CD4-positive, CD25-positive, alpha-beta regulatory T cell (primary cell): ENCODE results near the gene CCDC157. TPM values are rescaled to one million over a fixed set of nuclear protein-coding genes. Genes with fewer than 3 reads are reported as not detected.

Experiments used
- ATAC-seq, 2 donors: fragments of 150-1000 bp; cut with Tn5 transposase; one replicate each; pipeline ENCODE4 v1.10.0; 2021; ENCODE audit warnings: low read depth in 2 of 2, moderate number of reproducible peaks in 2 of 2, moderate library complexity in 1 of 2
- DNase-seq, 3 donors: peaks; one replicate each; pipeline versions ENCODE4 v3.0.0 to v3.0.0-alpha.2; 2012 to 2022; ENCODE audit warnings: mixed read lengths in 1 of 3
- H3K27ac ChIP-seq: one replicate; pipeline ENCODE4 v1.7.0; 2013; ENCODE audit warnings: mild to moderate bottlenecking, low read length; ENCODE audit not compliant: insufficient read depth, poor library complexity, severe bottlenecking
- H3K27me3 ChIP-seq: one replicate; pipeline ENCODE4 v1.7.0; 2013; ENCODE audit warnings: low read length; ENCODE audit not compliant: control insufficient read depth, insufficient read depth
- H3K36me3 ChIP-seq: one replicate; pipeline ENCODE4 v1.7.0; 2013; ENCODE audit warnings: mild to moderate bottlenecking, low read length, moderate library complexity; ENCODE audit not compliant: control insufficient read depth, insufficient read depth
- H3K4me1 ChIP-seq: 2 replicates; pipeline ENCODE4 v1.7.0; 2013; ENCODE audit warnings: mild to moderate bottlenecking, low read length; ENCODE audit not compliant: insufficient read depth, control insufficient read depth, poor library complexity, severe bottlenecking
- H3K4me3 ChIP-seq: one replicate; pipeline ENCODE4 v1.7.0; 2013; ENCODE audit warnings: low read depth, mild to moderate bottlenecking, low read length, moderate library complexity
- H3K9me3 ChIP-seq, 2 experiments: 1 replicate in 1 of 2; 2 replicates in 1 of 2; pipeline ENCODE4 v1.7.0; 2013; ENCODE audit warnings: low read length in 2 of 2, mild to moderate bottlenecking in 1 of 2, moderate library complexity in 1 of 2; ENCODE audit not compliant: control insufficient read depth in 2 of 2
- H3K27ac Mint-ChIP-seq, 3 donors: one replicate each; pipeline ENCODE4 v1.8.0; 2020 to 2022; ENCODE audit warnings: mild to moderate bottlenecking in 3 of 3, mixed read lengths in 3 of 3, moderate library complexity in 2 of 3
- H3K27me3 Mint-ChIP-seq: one replicate; pipeline ENCODE4 v1.8.0; 2022; ENCODE audit warnings: mild to moderate bottlenecking, mixed read lengths
- H3K36me3 Mint-ChIP-seq: one replicate; pipeline ENCODE4 v1.8.0; 2020; ENCODE audit warnings: mixed read lengths
- H3K4me1 Mint-ChIP-seq, 4 donors: one replicate each; pipeline ENCODE4 v1.8.0; 2020 to 2022; ENCODE audit warnings: mixed read lengths in 4 of 4, mild to moderate bottlenecking in 1 of 4
- H3K4me3 Mint-ChIP-seq, 4 donors: one replicate each; pipeline ENCODE4 v1.8.0; 2020 to 2022; ENCODE audit warnings: mild to moderate bottlenecking in 4 of 4, mixed read lengths in 4 of 4, moderate library complexity in 3 of 4
- H3K9me3 Mint-ChIP-seq, 7 donors: one replicate each; pipeline ENCODE4 v1.8.0; 2020 to 2022; ENCODE audit warnings: mixed read lengths in 7 of 7, mild to moderate bottlenecking in 3 of 7, moderate library complexity in 2 of 7
- polyA plus RNA-seq, 4 donors: library from polyadenylated mRNA; unstranded; fragments of 300-500 nt; fragmentation: Illumina TruSeq; gene quantifications; one replicate each; pipeline ENCODE4 v1.2.3, GENCODE V29; 2021
- total RNA-seq: library from RNA; stranded (reverse); gene quantifications from one replicate; pipeline ENCODE4 v1.2.3, GENCODE V29; 2022

The CCDC157 gene
- total and polyA plus RNA-seq, 5 donors from 2014 or later = 1.3 to 7.1 (median 2.0) TPM

DNA sequence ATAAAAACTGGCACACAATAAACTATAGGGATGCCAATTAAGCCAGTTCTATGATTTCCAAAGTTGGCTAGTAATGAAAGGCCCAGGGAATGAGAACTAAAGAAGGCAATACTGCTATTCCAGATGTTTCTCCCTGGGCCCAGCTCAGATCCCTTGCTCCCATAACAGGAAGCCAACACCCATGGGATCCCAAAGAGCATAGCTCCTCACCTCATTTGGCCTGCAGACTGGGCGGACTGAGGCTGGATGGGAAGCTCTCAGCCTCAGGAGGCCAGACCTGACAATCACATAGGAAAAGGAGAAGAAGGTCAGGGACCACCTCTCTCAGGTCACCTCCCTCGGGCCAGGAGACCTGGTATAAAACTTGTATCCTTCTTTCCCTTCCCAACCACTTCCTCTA lies 35.3 kb upstream of the CCDC157 start:
- peak overlapping the region; percentile 6 for H3K27ac ChIP-seq
- H3K4me3 Mint-ChIP-seq = peak overlapping the region in 3 of 4 donors; percentile 50 to 55 (median 53)

DNA sequence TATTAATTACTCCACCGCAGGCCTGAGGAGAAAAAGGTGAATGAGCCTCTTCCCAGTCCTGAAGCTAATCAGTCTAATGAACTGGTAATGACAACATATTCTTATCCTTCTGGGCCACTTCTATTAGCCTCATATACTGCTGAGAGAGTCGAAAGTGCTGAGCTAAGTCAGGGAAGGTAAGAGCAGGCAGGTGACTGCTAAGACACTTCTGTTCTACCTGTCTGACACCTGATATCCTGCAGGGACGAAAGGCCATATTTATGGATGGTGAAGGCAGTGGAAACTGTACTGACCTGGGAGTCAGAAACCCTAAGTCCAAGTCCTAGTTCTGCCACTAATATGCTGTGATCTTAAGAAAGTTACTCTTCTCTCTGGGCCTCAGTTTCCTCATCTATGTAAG lies 33.6 kb upstream of the CCDC157 start:
- peak overlapping the region; percentile 67 to 95 (median 72) for H3K27ac Mint-ChIP-seq
- Histone ChIP-seq H3K9me3 (no peaks in the 10 kb centered on the region), H3K4me3 (peak overlapping the region; percentile 47), H3K27me3 (no peaks in the 10 kb centered on the region), H3K36me3 (peaks cover 28% of the 10 kb centered on the region), H3K27ac (no peak overlapping the region), H3K4me1 (peaks cover 88% of the 10 kb centered on the region)
- no peaks in the 10 kb centered on the region for H3K9me3 Mint-ChIP-seq
- H3K4me3 Mint-ChIP-seq = peak overlapping the region; percentile 85 to 94 (median 92)
- H3K27me3 Mint-ChIP-seq = no peaks in the 10 kb centered on the region
- H3K36me3 Mint-ChIP-seq = peaks cover 24% of the 10 kb centered on the region
- H3K4me1 Mint-ChIP-seq = peaks cover 19 to 88% (median 67%) of the 10 kb centered on the region in 4 donors
- DNase-seq = no peak
- no peak for ATAC-seq

More for the DNA sequence above, 35.3 kb upstream of the CCDC157 start:
- H3K9me3 Mint-ChIP-seq = no peaks in the 10 kb centered on the region
- no peaks in the 10 kb centered on the region for H3K9me3 ChIP-seq
- H3K36me3 ChIP-seq = peaks cover 28% of the 10 kb centered on the region
- ATAC-seq (no peak), DNase-seq (no peak)
- H3K4me1 ChIP-seq = peaks cover 96% of the 10 kb centered on the region
- H3K27me3 ChIP-seq = no peaks in the 10 kb centered on the region
- H3K4me1 Mint-ChIP-seq = peaks cover 19 to 94% (median 72%) of the 10 kb centered on the region in 4 donors
- H3K4me3 ChIP-seq = no peak overlapping the region
- peak overlapping the region in 2 of 3 donors; percentile 67 to 81 for H3K27ac Mint-ChIP-seq
- no peaks in the 10 kb centered on the region for H3K27me3 Mint-ChIP-seq
- H3K36me3 Mint-ChIP-seq = peaks cover 34% of the 10 kb centered on the region

DNA sequence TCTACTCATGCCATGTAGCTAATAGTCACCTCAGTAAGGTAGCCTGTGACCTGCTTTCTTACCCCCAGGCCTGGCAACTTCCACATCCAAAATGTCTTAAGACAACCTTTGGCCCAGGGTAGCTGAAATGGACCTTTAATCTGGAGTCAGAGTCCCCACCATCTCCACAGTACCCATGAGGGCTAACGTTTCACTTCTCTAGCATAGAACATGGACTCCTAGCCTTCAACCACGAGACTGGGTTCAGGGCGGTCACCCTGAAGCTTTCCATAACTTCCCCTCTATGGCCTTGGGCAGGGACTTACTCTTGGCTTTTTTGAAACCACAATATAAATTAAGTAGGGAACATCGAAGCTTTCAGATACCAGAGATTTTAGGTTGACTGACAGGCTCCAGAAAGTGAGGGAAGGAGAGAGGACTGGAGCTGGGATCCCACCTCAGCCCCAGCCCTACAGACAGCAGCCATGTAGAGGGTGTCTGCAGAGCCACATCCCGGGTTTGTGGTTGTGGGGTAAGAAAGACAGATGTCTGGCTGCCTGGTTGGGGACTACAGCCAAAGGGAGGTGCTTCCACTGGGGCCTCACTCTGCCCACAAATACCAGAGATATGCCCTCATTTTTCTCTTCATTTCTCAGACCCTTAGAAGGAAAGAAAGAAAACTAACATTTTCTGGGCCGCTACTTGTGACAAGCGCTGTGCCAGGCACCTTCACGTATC lies 32.6 kb upstream of the CCDC157 start:
- ATAC-seq = no peak
- peaks cover 79% of the 10 kb centered on the region for H3K4me1 ChIP-seq

DNA sequence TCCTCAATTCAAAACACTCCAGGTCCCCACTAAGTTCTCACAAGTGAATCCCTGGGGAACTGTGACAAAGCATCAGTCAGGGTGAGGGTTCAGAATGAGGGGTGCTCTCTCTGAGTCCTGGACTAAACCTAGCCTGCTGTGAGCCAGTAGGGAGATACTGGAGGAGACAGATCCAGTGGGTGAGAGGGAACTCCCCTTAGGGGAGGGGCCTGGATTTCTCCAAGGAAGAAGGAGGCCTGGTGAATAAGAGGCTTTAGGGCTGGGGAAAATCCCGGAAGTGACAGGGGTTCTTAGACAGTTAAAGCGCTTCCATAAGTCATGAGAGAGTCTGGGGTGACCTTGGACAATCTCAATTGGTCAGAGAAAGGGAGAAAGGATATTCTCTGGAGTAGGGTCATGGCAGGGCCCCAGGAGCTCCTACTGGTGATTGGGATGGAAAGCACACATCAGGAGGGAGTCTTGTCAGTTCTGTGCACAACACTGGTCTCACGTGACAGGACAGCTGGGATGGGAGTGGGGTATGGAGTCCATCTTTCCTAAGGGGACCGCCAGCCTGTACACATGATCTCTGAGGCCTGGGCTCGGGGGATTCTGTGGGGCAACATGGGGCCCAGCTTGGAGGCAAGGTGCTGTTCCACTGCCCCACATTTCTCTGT lies 31.6 kb upstream of the CCDC157 start:
- H3K36me3 Mint-ChIP-seq = peaks cover 15% of the 10 kb centered on the region
- no peaks in the 10 kb centered on the region for H3K27me3 ChIP-seq
- peaks cover 16% of the 10 kb centered on the region for H3K36me3 ChIP-seq
- peak overlapping the region; percentile 69 for H3K27ac ChIP-seq
- H3K4me3 Mint-ChIP-seq = peak overlapping the region; percentile 85 to 94 (median 92)
- H3K27me3 Mint-ChIP-seq = no peaks in the 10 kb centered on the region
- H3K9me3 ChIP-seq = no peaks in the 10 kb centered on the region
- H3K4me3 ChIP-seq = peak overlapping the region; percentile 81
- peaks cover 11 to 69% (median 49%) of the 10 kb centered on the region in 4 donors for H3K4me1 Mint-ChIP-seq
- ATAC-seq (no peak), DNase-seq (no peak)
- peak overlapping the region; percentile 88 to 95 (median 91) for H3K27ac Mint-ChIP-seq
- H3K4me1 ChIP-seq = peaks cover 68% of the 10 kb centered on the region
- no peaks in the 10 kb centered on the region for H3K9me3 Mint-ChIP-seq

More for the DNA sequence above, 32.6 kb upstream of the CCDC157 start:
- H3K9me3 ChIP-seq = no peaks in the 10 kb centered on the region
- H3K27ac ChIP-seq = peak overlapping the region; percentile 34
- H3K4me3 ChIP-seq = peak overlapping the region; percentile 81
- H3K36me3 ChIP-seq = peaks cover 23% of the 10 kb centered on the region
- peak in 1 of 3 donors; percentile 69 for DNase-seq
- Mint-ChIP-seq H3K4me3 (peak overlapping the region; percentile 85 to 94 (median 92)), H3K27ac (peak overlapping the region; percentile 75 to 95 (median 91)), H3K27me3 (no peaks in the 10 kb centered on the region), H3K36me3 (peaks cover 15% of the 10 kb centered on the region), H3K9me3 (no peaks in the 10 kb centered on the region), H3K4me1 (peaks cover 11 to 79% (median 58%) of the 10 kb centered on the region in 4 donors)
- H3K27me3 ChIP-seq = no peaks in the 10 kb centered on the region

DNA sequence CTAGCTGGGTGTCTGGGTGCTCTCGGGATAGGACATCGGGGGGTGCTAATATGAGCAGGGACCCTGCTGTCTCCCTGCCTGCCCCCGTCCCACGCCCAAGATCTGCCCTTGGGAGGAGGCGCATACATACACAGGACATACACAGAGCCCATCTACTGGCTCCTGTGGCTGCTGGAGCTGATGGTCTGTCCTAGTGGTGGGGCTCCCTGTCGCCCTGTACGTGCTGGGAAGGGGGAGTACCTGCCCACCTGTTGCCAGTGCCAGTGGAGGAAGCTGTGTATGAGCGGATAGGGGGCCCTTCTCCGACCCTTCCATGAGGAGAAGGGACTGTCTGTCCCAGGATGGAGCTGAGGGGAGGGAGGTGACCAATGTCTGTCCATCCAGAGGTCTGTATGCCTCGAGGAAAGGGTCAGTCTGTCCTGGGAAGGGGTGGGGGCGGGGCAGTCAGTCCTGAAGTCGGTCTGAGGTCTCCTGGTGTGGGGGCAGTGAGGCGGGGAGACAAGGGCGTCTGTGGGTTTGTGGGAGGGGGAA lies 31.0 kb upstream of the CCDC157 start:
- Mint-ChIP-seq H3K36me3 (peaks cover 15% of the 10 kb centered on the region), H3K27me3 (no peaks in the 10 kb centered on the region), H3K9me3 (no peaks in the 10 kb centered on the region), H3K4me1 (peaks cover 11 to 66% (median 47%) of the 10 kb centered on the region in 4 donors), H3K4me3 (peak overlapping the region; percentile 85 to 94 (median 92)), H3K27ac (peak overlapping the region; percentile 79 to 95 (median 88))
- Histone ChIP-seq H3K27ac (peak overlapping the region; percentile 69), H3K27me3 (no peaks in the 10 kb centered on the region), H3K9me3 (no peaks in the 10 kb centered on the region), H3K36me3 (peaks cover 11% of the 10 kb centered on the region), H3K4me1 (peaks cover 63% of the 10 kb centered on the region), H3K4me3 (peak overlapping the region; percentile 81)
- no peak for DNase-seq
- no peak for ATAC-seq

DNA sequence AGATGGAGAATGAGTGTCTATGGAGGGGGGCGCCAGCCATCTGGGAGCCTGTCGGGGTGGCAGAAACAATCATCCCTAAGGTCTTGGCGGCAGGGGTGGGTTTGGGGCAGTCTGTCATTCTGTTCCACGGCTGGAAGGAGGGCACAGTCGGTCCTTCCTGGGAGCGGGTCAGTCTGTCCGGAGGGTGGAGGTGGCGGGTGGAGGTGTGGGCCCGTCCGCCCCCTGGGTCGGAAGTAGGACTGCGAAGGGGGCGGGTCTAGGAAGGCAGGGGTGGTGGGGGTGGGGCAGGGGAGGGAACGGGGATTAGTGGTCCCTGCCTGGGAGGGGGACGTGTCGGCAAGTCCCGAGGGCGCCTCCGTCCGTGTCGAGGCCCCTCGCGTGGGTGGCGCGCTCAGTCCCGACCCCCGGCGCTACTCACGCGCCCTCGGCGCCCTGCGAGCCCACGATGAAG lies 30.5 kb upstream of the CCDC157 start:
- H3K9me3 Mint-ChIP-seq = no peaks in the 10 kb centered on the region
- H3K27me3 Mint-ChIP-seq = no peaks in the 10 kb centered on the region
- no peaks in the 10 kb centered on the region for H3K27me3 ChIP-seq
- H3K4me3 Mint-ChIP-seq = peak overlapping the region; percentile 85 to 94 (median 92)
- peaks cover 58% of the 10 kb centered on the region for H3K4me1 ChIP-seq
- H3K27ac Mint-ChIP-seq = peak overlapping the region; percentile 79 to 95 (median 88)
- peak overlapping the region; percentile 81 for H3K4me3 ChIP-seq
- peaks cover 16% of the 10 kb centered on the region for H3K36me3 Mint-ChIP-seq
- peaks cover 11 to 61% (median 43%) of the 10 kb centered on the region in 4 donors for H3K4me1 Mint-ChIP-seq
- no peaks in the 10 kb centered on the region for H3K9me3 ChIP-seq
- DNase-seq (peak in 1 of 3 donors; percentile 35), ATAC-seq (no peak)
- H3K36me3 ChIP-seq = peaks cover 8% of the 10 kb centered on the region
- H3K27ac ChIP-seq = peak overlapping the region; percentile 69

DNA sequence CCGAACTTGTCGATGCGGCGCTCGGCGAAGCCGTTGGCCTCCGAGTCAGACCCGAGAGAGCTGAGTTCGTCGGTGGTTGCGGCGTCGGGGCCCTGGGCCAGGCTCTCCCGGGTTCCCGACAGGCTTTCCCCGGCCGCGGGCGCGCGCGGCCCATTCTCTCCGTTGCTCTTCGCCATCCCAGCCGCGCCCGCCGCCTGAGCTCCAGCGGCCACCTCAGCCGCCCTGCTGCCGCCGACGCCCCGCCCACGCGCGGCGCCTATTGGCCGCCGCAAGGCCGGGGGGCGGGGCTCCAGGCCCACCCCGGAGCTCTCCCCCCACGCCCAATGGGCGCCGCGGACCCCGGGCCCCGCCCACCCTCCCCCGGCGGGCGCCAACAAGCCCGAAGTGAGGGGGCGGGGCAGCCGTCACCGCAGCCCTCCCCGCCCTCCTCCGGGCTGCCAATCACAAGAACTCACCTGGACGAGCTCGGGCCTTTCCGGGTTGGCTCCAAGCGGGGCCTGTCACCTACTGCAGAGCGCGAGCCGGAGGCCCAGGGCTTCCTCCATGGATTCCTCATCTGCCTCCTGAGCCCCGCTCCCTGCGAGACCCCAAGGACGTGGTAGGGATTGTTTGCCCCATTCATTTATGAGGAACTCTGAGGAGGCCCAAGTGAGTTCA lies 30.0 kb upstream of the CCDC157 start, which contains the start of gene TBC1D10A:
TSS of gene TBC1D10A (minus strand) at position 236 of the 657 bp plus-strand sequence. CDS start at position 176, 60 bp downstream.
- Mint-ChIP-seq H3K4me1 (peaks cover 11 to 55% (median 40%) of the 10 kb centered on the region in 4 donors), H3K36me3 (peaks cover 17% of the 10 kb centered on the region), H3K27me3 (no peaks in the 10 kb centered on the region), H3K9me3 (no peaks in the 10 kb centered on the region), H3K27ac (peak within 1 kb of the TSS; percentile 90 to 95 (median 94)), H3K4me3 (peak within 1 kb of the TSS; percentile 85 to 94 (median 92))
- ATAC-seq (peak; percentile 90 to 91), DNase-seq (peak; percentile 92 to 97 (median 93))
- Histone ChIP-seq H3K4me1 (peaks cover 52% of the 10 kb centered on the region), H3K27ac (peak within 1 kb of the TSS; percentile 82), H3K9me3 (no peaks in the 10 kb centered on the region), H3K36me3 (peaks cover 8% of the 10 kb centered on the region), H3K27me3 (no peaks in the 10 kb centered on the region), H3K4me3 (peak within 1 kb of the TSS; percentile 81)
